ENCODE data around the gene IFITM1. TPM values are rescaled to one million over a fixed set of nuclear protein-coding genes. Genes with fewer than 3 reads are reported as not detected.

IFITM1 gene
- total RNA-seq: 393 and 397 TPM in 2 replicates

GRCh38 chr11:313787-314553 is at the start of gene IFITM1:
TSS of gene IFITM1 (plus strand) at chr11:314040. CDS start at chr11:314171, 131 bp downstream.

DNA sequence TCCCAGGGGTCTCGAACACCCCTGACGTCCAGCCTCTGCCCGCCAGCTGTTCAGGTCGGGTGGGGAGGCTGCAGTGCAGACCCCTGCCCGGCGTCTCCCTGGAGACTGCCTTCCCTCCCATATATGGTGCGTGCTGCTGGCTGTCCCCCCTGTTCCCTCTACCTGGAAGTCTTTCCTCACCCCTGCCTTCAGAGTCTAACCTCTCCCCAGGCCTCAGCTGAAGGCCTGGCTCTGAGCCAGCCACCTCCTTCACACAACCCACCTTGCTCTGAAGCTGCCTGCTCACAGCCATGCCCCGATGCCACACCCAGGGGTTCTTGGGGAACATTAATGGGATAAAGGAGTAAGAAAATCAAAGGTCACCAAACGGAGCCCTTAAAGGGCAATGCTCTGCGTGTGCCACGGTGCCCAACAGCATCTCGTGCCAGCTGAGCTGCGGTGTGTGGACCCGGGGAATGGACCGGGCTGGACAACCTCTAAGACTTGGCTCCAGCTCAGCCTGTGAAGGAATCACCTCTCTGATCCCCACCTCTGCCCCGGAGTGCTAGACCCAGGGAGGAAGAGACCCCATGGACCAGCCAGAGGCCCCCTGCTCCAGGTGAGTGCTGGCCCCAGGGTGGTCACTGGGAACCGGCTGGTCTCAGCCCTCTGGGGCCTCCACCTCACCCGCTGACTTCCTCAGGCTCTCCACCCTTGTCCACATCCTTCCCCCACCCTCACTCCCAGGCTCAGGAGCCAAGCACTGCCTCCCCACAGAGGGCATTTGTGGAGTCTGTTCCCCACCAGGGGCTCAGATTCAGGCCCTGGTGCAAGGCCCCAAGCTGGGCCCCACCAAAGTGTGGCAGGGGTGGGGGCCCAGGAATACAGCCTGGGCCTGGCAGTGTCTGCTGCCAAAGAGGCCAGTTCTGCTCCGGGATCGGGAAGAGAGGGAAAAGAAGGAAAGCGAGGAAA is 35.6 kb upstream of the IFITM1 start, which contains the start of gene NLRP6:
Gene NLRP6, plus strand, starts transcription at position 407 of the 951 bp plus-strand sequence. Its CDS starts 163 bp downstream, at position 570.

GRCh38 chr11:288478-289397 is 25.1 kb upstream of the IFITM1 start, which contains the start of gene PGGHG:
TSS of gene PGGHG (plus strand) at chr11:289126. CDS start at chr11:289817, 691 bp downstream.

DNA sequence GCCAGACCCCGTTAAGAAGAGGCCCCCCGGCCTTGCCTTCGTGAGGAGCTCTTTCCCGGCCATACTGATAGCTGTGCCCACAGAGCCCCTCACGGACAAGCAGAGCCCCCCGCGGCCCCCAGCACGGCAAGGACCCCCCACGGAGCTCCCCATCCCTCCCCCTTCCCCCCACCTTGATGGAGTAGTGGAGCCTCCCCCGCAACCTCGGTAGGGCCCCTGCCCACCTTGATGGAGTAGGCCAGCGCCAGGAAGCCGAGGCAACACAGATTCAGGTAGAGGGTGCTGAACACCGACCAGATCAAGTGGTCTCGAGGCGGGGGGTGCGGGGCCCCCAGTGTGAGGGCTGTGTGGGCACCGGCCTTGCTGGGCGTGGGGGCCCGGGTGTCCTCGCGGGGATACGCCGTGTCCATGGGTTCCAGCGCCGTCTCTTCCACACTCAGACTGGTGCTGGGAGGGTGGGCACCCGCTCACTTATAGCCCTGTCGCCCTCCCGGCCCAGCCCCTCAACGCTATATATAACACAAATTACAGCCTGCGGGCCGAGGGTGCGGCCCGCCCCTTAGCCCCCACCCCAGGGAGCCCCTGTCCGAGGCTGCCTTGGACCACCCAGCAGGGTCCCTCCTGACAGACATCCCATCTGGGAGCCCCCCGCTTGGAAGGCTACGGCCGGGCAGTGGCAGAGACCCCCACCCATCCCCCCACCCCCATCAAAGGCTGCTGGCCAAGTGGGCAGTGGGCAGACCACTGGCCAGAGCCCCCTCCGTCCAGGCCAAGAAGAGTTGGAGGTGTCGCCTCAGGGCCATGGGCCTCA is 14.6 kb upstream of the IFITM1 start, which contains the start of gene IFITM5:
Gene IFITM5, minus strand, starts transcription at position 446 of the 811 bp plus-strand sequence. Its CDS starts 36 bp downstream, at position 410.

GRCh38 chr11:307766-308708 is 5.8 kb upstream of the IFITM1 start, which contains the start of gene IFITM2:
TSS of gene IFITM2 (plus strand) at chr11:307816. CDS start at chr11:308193, 377 bp downstream.

Other genes with a start within 250 kb of the IFITM1 start
- gene SCGB1C1, start 121.0 kb upstream of the IFITM1 start, total RNA-seq: not detected in 2 replicates
- gene BET1L, start 106.6 kb upstream of the IFITM1 start, total RNA-seq: 40.8 and 46.0 TPM in 2 replicates
- 67.6 and 101 TPM in 2 replicates for gene RIC8A, start 106.3 kb upstream of the IFITM1 start, total RNA-seq
- 12.4 and 15.3 TPM in 2 replicates for gene SIRT3, start 77.7 kb upstream of the IFITM1 start, total RNA-seq
- 67.0 and 81.2 TPM in 2 replicates for gene PSMD13, start 77.1 kb upstream of the IFITM1 start, total RNA-seq
- gene NLRP6, start 35.6 kb upstream of the IFITM1 start, total RNA-seq: not detected in 2 replicates
- gene PGGHG, start 24.9 kb upstream of the IFITM1 start, total RNA-seq: 7.7 and 11.5 TPM in 2 replicates
- gene IFITM5, start 14.5 kb upstream of the IFITM1 start, total RNA-seq: not detected in 2 replicates
- gene IFITM2, start 6.2 kb upstream of the IFITM1 start, total RNA-seq: 427 and 562 TPM in 2 replicates
- gene IFITM3, start 6.8 kb downstream of the IFITM1 start, total RNA-seq: 564 and 629 TPM in 2 replicates
- 5.1 and 8.8 TPM in 2 replicates for gene B4GALNT4, start 55.5 kb downstream of the IFITM1 start, total RNA-seq
- gene PKP3, start 80.2 kb downstream of the IFITM1 start, total RNA-seq: 0.68 and 3.5 TPM in 2 replicates
- 28.3 and 39.8 TPM in 2 replicates for gene SIGIRR, start 101.0 kb downstream of the IFITM1 start, total RNA-seq
- gene ANO9, start 128.0 kb downstream of the IFITM1 start, total RNA-seq: not detected in 2 replicates
- gene PTDSS2, start 136.2 kb downstream of the IFITM1 start, total RNA-seq: 31.2 and 50.2 TPM in 2 replicates
- 338 and 400 TPM in 2 replicates for gene RNH1, start 193.2 kb downstream of the IFITM1 start, total RNA-seq
- gene HRAS, start 221.5 kb downstream of the IFITM1 start, total RNA-seq: 20.8 and 27.0 TPM in 2 replicates
- 0.49 and 0.75 TPM in 2 replicates for gene LRRC56, start 223.5 kb downstream of the IFITM1 start, total RNA-seq
- gene LMNTD2, start 246.7 kb downstream of the IFITM1 start, total RNA-seq: 0.44 and 1.7 TPM in 2 replicates
- 1.8 and 5.1 TPM in 2 replicates for gene RASSF7, start 246.9 kb downstream of the IFITM1 start, total RNA-seq